Measurements from ENCODE around the gene FSTL4.

GRCh38 chr5:133195250-133195649 is 417.1 kb downstream of the FSTL4 start:
- TF ChIP-seq POLR2A (IDR thresholded peaks at IDR 0.05) (no peak), CTCF (IDR thresholded peaks at IDR 0.05) (no peak), POLR2AphosphoS5 (IDR thresholded peaks at IDR 0.05) (no peak)

Measured in prostate gland (tissue), 2 donors.